GM19238 (cell line): Measurements from ENCODE around the gene ARPP21.
"Not testable (repeated sequence)": the region's sequence is repeated elsewhere in the genome, so short reads cannot be mapped to it uniquely, and the experiment has no call there.

Source experiments
- DNase-seq: peaks from one replicate; pipeline ENCODE4 v3.0.0; 2011; ENCODE audit warnings: low spot score; ENCODE audit not compliant: insufficient read length

The ARPP21 gene

DNA sequence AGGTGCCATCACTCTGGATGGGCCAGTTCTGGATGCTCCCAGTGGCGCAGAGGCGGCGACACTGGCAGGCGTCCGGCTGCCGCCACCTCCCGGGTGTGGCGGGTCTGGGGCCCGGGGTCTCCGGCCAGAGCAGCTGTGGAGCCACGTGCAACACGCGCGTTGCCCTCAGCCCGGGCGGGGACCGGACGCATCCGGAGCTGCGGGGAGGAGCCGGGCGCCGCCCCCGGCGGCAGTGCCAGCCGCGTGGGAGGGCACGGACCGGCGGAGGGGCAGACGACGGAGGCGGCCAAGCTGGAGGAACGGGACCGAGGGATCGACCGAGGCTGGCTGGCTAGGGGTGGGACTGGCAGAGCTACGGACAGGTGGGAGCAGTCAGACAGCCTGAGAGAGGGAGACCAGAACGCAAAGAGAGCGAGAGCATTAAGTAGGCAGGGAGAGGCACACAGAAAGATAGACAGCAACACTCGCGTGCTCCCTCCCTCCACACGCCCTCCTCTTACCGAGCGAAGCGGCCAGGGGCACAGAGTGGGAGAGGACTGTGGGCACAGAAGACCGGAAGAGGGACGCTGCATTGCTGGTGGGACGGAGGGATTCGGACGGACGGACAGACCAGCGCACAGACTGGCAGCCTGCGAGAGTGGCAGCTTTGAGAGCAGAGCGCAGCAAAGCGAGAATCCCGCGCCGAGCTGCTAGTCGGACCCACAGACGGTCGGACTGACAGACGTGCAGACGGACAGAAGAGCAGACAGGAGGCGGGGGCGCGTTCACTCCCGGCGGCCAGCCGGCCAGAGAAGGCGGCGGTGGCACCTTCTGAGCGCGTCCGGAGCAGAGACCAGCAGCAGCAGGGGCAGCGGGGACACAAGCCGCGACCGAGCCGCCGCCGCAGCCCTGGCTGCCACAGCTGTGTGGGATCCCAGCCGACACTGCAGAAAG, at the start of gene ARPP21:
Gene ARPP21 (plus strand): TSS at position 272 of the 933 bp plus-strand sequence. CDS start 42,227 bp downstream, outside the sequence.
- DNase-seq = no peak

DNA sequence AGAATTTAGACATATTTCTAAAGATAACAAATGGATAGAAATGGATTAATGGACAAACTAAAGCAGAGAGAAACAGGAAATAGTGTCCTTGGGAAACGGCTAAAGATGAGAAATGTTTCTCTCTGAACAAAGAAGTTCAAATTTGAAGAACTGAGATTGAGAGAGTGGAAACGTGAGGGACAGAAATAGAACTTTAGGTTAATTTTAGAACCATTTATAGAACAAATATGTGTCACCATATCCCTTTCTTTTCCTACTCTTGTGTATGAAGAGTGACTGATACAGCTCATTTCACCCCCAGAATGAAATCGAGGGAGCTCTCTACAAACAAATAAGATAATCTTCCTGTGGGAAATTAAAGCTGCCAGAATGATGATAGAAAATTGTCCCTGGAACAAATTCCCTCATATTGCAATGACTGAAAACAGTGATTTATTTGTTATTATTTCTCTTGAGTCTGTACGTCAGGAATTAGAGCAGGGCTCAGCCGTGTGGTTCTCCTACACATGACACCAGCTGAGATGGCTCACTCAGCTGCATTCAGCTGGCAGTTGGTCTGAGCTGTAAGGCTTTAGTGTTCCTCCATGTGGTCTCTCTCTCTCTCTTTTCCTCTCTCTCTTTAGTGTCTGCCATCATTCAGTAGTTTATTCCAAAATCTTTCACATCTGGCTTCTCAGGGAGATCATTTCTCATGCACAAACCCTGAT, 46.6 kb upstream of the ARPP21 start:
- DNase-seq = no peak

DNA sequence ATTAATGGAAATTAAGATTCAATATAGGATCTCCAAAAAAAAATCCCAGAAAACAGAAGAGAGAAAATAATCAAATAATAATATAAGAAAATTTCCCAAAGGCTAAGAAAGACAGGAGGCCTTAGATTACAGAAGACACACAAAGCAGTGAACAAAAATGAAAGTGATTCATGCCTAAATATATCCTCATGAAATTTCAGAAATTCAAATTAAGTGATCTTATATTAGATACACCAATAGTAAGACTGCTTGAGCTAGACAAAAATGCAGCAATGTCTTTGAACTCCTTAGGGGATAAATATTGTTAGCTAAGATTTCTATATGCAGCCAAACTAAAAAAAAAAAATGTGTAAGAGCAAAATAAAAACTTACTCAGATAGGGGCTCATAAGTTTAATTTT, 44.6 kb upstream of the ARPP21 start:
- no peak for DNase-seq

DNA sequence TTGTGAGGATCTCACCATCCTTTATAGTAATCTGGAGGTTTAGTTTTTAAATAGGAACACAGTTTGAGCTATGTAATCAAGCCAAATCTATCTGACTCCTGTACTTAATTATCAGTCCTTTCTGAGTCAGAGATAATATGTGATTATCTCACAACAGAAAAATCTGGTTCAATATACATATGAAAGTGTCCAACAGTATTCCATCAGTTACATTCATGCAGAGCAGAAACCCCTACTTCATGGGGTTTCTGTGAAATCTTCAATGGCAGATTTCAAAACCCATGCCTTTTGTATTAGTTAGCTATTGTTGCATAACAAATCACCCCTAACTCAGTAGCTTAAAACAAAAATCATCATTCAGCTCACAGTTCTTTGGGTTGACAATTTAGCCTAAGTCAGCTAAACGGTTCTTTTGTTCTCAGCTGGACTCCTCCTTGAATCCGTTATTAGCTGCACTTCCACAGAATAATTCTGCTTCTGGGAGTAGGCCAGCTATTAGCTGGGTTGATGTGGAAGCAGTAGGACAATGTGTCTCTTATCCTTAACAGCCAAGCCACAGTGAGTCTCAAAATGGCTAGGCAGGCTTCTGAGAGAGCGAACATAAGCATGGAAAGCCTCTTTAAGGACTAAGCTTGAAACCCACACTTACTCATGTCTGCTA, 42.9 kb upstream of the ARPP21 start:
- no peak for DNase-seq

DNA sequence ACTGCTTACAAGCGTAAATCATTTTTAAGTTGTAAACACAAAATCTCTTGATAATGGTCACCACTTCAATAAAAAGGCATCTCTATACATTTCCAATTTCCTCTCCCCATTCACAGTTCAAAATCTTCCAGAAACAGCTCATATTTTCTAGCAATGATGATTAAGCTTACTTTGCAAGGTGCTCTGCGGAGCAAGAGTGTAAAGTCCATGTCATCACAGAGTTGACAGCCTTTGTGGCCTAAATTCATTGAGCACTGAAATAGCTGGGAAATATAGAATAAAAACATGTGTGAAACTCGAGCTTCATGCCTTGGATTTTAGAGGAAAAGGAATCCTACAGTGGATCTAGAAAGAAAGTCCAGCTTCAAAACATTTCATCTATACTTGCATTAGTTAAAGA, 41.8 kb upstream of the ARPP21 start:
- DNase-seq = no peak

DNA sequence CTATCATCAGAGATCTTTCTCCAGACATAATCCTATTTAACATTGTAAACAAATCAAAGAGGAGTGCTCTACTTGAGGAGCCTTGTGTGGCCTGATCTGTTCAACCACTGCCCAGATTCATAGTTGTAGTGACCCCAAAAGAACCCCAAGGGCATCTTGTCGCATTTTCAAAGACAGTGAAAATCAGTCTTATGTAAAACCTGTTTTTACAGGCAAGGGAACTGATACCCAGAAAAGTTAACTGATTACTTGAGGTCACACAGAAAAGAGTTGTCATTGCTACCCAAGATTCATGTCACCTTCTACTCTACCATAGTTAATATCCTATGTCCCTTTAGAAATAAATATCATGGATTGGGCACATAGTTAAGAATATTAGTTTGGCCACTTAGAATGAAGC, 40.5 kb upstream of the ARPP21 start:
- DNase-seq = no peak

DNA sequence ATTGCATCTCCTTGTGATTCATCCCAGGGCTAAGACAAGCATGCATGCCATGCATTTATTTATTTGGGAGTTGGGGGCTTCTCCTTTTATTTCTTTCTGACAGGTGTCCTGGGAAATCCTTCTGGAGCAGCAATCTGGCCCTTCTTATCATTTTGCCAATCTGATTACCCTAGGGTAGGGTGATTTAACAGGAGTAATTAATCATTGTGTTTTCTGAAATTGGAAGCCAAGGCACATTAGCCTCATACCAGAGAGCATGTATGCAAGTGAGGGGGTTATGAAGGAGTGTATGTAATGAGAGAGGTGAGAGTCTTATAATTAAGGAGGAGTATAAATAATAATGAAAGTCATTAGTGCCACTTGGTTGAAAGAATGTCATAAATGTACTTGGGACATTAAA, 37.4 kb upstream of the ARPP21 start:
- no peak for DNase-seq

DNA sequence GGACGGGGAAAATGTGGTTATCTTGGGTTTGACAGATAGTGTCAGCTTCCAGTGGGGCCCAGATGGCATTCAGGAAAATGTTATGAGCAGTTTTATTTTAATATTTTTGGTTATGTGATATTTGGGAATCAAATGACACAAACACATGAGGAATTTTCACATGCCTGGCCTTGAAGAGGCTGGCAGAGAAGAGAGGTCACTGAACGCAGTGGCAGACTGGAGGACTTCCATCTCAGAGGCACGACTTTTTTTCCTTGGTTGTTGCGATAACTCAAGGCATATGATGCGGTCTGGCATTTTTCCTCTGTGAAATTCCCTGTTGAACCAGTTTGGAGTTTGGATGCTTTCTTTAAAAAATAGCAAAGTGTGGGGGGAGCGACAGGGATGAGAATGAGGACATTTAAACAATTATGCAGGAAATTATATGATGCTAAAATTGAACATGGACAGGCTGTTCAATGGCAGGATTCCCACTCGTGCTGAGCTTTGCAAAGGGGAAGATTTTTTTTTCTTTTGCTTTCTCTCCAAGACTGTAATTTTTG, 36.9 kb upstream of the ARPP21 start:
- DNase-seq = no peak

DNA sequence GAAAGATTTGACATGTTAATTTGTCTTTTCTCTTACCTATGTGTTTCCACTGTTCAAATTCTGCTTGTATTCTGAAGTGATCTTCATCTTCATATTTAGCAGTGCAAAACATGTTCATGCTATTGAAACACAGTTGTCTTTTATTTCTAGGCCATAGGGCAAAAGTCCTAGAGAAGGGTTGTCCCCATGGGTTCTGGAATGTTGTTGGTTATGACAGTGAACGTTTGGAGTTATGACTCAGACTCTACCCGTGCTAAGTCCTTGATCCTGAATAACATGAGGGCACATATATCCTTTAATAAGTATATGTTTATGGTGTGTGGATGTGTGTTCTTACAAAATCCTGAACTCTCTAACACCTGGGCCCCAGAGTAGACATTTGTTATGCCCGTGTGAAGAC, 23.0 kb upstream of the ARPP21 start:
- DNase-seq = no peak

DNA sequence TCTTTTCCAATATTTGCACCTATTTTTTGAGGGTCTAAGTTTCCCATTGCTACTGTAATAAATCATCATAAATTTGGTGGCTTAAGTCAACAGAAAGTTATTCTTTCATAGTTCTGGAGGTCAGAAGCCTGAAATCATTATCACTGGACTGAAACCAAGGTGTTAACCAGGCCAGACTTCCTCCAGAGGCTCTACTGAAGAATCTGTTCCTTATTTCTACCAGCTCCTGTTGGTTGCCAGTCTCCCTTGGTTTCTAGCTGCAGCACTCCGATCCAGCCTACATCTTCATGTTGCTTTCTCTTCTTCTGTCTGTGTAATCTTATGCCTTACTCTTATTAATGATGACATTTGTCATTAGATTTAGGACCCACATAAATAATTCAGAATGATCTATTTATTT, 22.0 kb upstream of the ARPP21 start:
- no peak for DNase-seq

DNA sequence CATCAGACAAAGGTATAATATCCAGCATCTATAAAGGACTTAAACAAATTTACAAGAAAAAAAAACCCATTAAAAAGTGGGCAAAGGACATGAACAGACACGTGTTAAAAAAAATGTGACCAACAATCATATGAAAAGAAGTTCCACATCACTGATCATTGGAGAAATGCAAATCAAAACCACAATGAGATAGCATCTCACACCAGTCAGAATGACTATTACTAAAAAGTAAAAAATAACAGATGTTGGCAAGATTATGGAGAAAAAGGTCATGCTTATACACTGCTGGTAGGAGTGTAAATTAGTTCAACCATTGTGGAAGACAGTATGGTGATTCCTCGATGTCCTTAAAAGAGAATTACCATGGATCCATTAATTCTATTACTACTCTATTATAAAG, 19.1 kb upstream of the ARPP21 start:
- DNase-seq = not testable (repeated sequence)

DNA sequence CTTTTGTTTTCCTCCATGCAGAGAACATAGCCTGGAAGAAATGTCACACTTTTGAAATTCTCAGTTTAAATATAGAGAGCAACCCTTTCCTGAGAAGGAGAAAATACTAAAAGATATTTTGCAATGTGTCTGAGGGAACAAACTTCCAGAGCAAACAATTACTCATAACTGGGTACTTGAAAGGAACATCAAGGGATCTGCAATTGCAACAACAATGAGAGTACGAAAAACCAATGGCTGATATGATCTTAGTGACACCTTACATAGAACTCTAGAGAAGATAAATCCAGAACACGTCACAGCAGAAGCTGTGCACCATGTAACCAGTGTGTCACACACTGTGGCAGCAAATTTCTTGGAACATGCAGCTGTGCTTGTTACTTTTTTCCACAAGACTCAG, 14.6 kb upstream of the ARPP21 start:
- DNase-seq = no peak

DNA sequence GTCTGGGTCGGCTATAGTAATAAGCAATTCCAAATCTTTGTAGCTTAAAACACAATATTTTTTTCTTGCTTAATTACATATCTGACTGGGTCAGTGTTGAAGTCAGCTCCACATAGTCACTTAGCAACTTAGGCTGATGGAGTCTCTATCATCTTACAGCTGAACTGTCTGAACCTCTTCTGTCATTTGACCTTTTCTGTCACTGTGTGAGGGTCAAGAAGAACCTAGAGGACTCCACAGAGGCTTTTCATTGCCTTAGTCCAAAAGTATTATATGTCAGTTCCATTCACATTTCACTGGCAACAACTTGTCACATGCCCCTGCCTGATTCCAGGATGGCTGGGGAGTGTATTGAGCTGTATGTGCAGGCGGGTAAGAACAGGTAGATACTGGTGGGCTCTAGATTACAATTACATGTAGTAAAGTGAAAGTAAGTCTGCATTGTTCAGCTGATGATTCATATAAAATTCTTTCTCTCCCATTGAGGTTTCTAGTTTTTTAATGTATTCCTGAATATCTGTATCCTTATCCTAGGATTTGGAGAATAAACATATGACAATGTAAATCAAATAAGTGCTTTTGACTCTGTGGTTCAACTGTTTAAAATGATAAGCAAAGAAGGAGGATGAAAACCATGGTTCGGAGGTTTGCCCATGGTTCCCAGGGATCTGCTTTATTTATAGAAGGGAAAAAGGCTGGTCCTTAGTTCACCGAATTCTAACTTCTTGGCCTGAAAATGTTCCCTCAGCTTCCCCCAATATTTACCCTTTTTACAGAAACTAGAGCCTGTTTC, 5.8 kb upstream of the ARPP21 start:
- DNase-seq = no peak

DNA sequence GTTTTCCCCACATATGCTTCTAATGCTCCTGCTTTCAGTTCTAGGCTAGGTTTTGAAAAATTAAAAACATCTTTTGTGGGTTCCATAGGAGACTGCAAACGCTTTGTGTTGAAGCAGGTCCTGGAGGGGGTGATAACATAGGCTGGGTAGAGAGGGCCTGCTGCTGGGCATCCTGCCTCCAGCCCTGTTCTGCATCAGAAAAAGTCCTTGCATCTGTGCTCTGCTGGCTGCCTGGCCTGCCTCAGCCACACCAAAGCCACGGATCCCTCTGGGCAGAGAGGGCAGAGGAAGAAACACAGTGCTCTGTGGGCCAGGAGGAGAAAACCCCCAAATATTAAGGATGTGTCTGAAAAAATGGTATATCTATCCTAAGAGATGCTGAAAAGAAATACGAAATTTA, 3.9 kb upstream of the ARPP21 start:
- DNase-seq = no peak

DNA sequence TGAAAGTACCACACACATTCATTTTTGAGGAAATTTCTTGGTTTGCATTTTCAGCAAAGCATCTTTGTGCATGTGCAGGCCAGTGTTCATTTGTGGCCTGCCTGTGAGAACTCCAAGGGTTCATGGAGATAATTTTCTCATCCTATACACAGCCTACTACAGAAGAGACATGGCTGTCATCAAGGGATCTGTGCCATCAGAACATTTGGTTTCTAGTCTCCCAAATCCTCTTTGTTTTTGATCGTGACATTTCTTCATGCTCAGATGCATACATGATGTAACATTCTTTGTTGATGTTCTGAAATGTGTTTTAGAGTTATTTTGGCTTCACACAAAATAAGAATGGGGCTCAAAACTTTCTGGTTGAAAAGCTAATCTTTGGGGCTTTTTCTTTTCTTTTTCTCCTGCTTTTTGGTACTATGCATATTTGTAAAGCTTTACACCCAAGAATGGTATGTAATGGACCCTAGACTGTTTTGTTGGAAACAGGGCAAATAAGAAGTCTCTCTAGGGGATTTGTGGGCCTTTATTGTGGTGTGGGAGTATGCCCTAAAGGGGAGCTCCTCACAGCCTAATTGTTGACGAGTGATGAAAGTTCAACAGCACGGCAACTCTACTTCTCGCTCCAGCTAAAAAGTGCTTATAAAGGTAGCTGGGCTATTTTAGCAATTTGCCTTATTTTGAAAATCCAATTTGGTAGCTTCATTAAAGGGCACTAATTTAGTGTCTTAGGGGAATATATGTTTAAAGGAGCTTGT, 3.2 kb upstream of the ARPP21 start:
- no peak for DNase-seq

DNA sequence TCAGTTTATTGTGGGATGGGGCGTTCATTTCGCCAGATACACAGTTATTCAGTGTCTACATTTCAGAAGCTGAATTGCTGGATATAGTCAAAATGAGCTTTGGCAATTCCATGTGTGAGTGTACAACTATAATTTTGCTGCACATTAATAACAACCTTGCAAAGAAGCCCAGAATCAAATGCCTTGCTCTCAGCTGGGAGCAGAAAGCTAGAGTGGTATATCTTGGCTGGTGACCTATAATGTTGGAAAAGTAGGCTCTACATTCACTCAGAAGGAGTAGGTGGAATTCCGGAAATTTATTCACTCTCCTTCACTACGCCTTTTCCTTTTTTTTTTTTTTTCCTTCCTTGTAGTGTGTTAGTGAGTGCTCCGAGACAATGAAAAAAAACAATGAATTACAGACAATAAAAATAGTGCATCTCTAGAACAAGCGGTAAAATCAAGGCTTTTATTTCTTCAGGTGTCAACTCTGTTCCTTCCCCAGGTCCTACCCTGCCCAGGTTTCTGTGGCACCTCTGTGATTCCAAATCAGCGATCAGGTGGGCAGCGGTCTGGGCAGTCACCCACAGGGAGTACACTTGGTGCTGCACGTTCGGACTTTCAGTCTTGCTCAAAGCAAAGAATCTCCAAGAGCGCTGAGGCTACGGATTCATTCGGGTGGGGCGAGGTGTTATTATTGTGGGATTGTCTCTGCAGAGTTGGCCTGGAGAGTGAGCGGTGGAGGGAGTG, 910 bp upstream of the ARPP21 start:
- no peak for DNase-seq

DNA sequence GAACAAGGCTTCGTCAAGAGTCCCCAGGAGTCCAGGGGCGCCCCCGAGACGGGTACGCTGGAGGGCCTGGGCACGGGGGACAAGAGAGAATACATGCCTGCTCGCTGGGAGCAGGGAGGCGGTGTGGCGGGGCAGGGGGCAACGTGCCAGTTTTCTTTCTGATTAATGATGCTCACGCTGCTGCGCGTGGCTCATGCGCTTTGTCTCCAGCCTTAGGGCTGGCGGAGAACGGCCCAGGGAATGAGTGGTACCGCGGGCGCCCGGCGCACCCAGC, 408 bp upstream of the ARPP21 start:
- no peak for DNase-seq

DNA sequence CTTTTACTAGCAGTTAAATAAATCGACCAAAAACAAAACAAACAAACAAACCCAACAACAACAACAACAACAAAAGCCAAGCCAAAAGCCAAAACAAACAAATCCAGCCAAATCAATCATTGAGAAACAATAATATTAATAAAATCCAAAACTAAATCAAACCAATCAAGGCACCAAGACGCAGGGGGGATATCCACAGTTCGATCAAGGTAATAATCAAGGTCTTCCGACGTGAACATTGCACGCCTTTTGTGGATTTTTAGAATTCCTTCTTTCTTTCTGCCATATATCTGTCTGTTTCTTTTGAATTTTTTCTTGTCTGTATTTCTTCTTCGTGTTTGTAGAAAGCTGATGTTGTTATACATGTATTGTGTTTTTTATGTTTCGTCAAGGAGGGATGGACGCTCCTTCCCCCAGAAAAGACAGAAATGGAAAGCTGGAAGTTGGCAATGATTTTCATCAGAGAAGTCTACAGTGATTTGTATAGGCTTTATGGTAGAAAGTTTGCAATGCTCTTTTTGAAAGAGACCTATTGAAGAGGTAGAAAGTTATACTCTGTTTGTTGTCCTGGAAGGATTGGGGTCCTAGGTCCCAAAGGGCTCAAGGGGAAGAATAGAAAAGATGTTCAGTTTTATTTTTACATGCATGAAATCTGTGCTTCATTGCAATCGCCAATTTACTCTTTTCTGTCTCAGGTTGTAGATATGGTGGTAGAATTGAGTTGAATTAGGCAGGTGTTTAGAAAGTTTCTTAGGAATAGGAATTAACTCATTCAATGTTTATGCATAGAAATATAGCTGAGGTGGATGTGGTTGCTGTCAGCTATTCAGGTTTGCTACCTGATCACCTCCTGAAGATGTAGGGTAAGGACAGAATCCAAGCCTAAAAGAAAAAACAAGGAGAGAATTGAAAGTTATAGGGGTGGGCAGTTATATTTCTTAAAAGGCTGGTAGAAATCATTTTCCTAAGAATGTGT, 1.2 kb downstream of the ARPP21 start:
- DNase-seq = no peak

DNA sequence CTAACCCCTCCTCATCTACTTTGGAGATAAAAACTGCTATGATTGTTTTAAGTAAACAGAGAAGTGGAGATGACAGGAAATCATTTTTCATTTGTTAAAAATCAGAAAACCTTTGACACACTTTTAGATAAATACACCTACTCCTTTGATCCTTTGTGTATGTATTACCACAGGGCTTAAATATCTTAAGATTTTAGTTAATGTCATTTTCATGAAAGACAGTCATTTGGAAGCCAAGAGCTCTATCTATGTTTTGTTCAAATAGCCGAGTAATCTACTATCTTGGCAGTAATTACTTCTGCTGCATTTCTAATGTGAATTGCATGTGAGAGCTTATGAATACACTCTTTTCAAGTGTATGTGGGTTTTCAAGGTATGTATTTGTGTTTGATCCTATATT, 2.0 kb downstream of the ARPP21 start:
- no peak for DNase-seq
